Activated T-helper 2 cell treated with anti-CD3 and anti-CD28 coated beads, Interferon-gamma antibody, Interleukin-2, Interleukin-4, amounts not matched to agents 10 μg/mL and 5 μg/mL and 100 μg/mL, durations not matched to agents 14 hours and 24 hours and 36 hours (primary cell): Measurements from ENCODE around the gene SF3B3. TPM values are rescaled to one million over a fixed set of nuclear protein-coding genes. Genes with fewer than 3 reads are reported as not detected.

ENCODE experiments used
- total RNA-seq: library from RNA; stranded (reverse); gene quantifications from 2 replicates; pipeline ENCODE4 v1.2.3, GENCODE V29; 2022

Gene SF3B3
- total RNA-seq, 1 donor from 2014 or later = 520 TPM

Other genes with a start within 250 kb of the SF3B3 start
- 103 and 106 TPM in 2 replicates for gene AARS1, start 234.3 kb upstream of the SF3B3 start, total RNA-seq
- 31.0 and 33.3 TPM in 2 replicates for gene DDX19B, start 224.6 kb upstream of the SF3B3 start, total RNA-seq
- 55.8 and 58.5 TPM in 2 replicates for gene DDX19A, start 176.9 kb upstream of the SF3B3 start, total RNA-seq
- gene ST3GAL2, start 84.7 kb upstream of the SF3B3 start, total RNA-seq = 33.0 and 35.1 TPM in 2 replicates
- 19.7 and 21.9 TPM in 2 replicates for gene FCSK, start 69.2 kb upstream of the SF3B3 start, total RNA-seq
- gene COG4, start 262 bp upstream of the SF3B3 start, total RNA-seq = 37.9 and 44.5 TPM in 2 replicates
- 0.28 TPM in 1 of 2 replicates, not detected in the other for gene IL34, start 122.7 kb downstream of the SF3B3 start, total RNA-seq
- gene MTSS2, start 162.2 kb downstream of the SF3B3 start, total RNA-seq = 1.3 TPM in 2 replicates